AG04449 (cell line): ENCODE results near the gene ANKRD13B.

Experiments used
- CTCF ChIA-PET: fragments of 350-600 bp; formaldehyde crosslinking; extraction: SDS; loops from one replicate; lab custom pipeline; 2021; ENCODE audit warnings: antibody characterized with exemption; lab: Yijun Ruan, JAX
- POLR2A ChIA-PET: fragments of 400-600, 350-600 bp; formaldehyde crosslinking; extraction: SDS; loops from one replicate; lab custom pipeline; 2020; ENCODE audit warnings: antibody characterized with exemption, inconsistent platforms; lab: Yijun Ruan, JAX
- DNase-seq: peaks from one replicate; pipeline ENCODE4 v3.0.0-alpha.2; 2010; ENCODE audit warnings: low read depth, low spot score
- H3K4me3 ChIP-seq: 2 replicates; pipeline ENCODE4 v1.5.1; 2011; ENCODE audit warnings: low read depth, mild to moderate bottlenecking, control low read depth, low read length
- CTCF ChIP-seq: IDR thresholded peaks from one replicate; pipeline ENCODE4 v1.5.1; 2011; ENCODE audit warnings: mild to moderate bottlenecking, moderate library complexity, low read length, control low read depth, inconsistent platforms; ENCODE audit not compliant: insufficient read depth; ENCODE audit errors: missing control alignments

Gene ANKRD13B

GRCh38 chr17:29584452-29585079, 8.4 kb upstream of the ANKRD13B start:
- DNase-seq = no peak
- TF ChIP-seq CTCF = no peak
- CTCF ChIA-PET = interaction anchor here (5.2 to 20.8 kb wide), 4 partner anchors 8 to 347 kb away, joined by 23 to 210 read pairs (median 120); partner anchors contain the start of genes ABHD15, ANKRD13B, SSH2 and TP53I13
- H3K4me3 ChIP-seq = no peak overlapping the region
- POLR2A ChIA-PET = no interaction called here

- TF ChIP-seq CTCF = peak; percentile 16
- CTCF ChIA-PET = interaction anchor here (1.1 to 20.8 kb wide), 4 partner anchors 14 to 215 kb away, joined by 4 to 210 read pairs (median 83); partner anchors contain the start of genes ABHD15 and TP53I13
- no peak overlapping the region for H3K4me3 ChIP-seq
- no peak for DNase-seq
- POLR2A ChIA-PET = no interaction called here
Measured at GRCh38 chr17:29585080-29585751, 7.7 kb upstream of the ANKRD13B start.

- ChIA-PET POLR2A (interaction anchor here (1.2 kb wide), 1 partner anchor 53 kb away, joined by 4 read pairs; no protein-coding TSS in a partner anchor), CTCF (interaction anchor here (1.4 to 20.8 kb wide), 10 partner anchors 9 to 344 kb away, joined by 3 to 210 read pairs (median 12); partner anchors contain the start of genes ABHD15, SSH2 and TP53I13)
- no peak for DNase-seq
- TF ChIP-seq CTCF = no peak
- H3K4me3 ChIP-seq = peak overlapping the region; percentile 25
Measured at GRCh38 chr17:29586676-29587469, 6.1 kb upstream of the ANKRD13B start.

GRCh38 chr17:29587591-29587990, 5.3 kb upstream of the ANKRD13B start:
- ChIA-PET POLR2A (interaction anchor here (0.7 to 1.7 kb wide), 3 partner anchors 11 to 439 kb away, joined by 3 to 5 read pairs (median 4); no protein-coding TSS in a partner anchor), CTCF (interaction anchor here (1.2 to 20.8 kb wide), 9 partner anchors 10 to 343 kb away, joined by 3 to 210 read pairs (median 9); partner anchors contain the start of genes ABHD15, SSH2 and TP53I13)
- TF ChIP-seq CTCF = no peak
- no peak for DNase-seq
- peak overlapping the region; percentile 82 for H3K4me3 ChIP-seq

GRCh38 chr17:29588017-29588561, 4.8 kb upstream of the ANKRD13B start:
- ChIA-PET POLR2A (interaction anchor here (0.7 to 1.7 kb wide), 5 partner anchors 12 to 438 kb away, joined by 3 to 5 read pairs (median 3); no protein-coding TSS in a partner anchor), CTCF (interaction anchor here (1.2 to 20.8 kb wide), 9 partner anchors 10 to 343 kb away, joined by 3 to 210 read pairs (median 9); partner anchors contain the start of genes ABHD15, SSH2 and TP53I13)
- H3K4me3 ChIP-seq = peak overlapping the region; percentile 82
- no peak for DNase-seq
- no peak for TF ChIP-seq CTCF
